CD4-positive, alpha-beta T cell treated with Interferon alpha-2 for 1 hour (primary cell): ENCODE data around the gene RIPOR1.

Experiments
- DNase-seq, 2 donors: peaks; one replicate each; pipeline ENCODE4 v3.0.0-alpha.2; 2020 to 2022

RIPOR1 gene

DNA sequence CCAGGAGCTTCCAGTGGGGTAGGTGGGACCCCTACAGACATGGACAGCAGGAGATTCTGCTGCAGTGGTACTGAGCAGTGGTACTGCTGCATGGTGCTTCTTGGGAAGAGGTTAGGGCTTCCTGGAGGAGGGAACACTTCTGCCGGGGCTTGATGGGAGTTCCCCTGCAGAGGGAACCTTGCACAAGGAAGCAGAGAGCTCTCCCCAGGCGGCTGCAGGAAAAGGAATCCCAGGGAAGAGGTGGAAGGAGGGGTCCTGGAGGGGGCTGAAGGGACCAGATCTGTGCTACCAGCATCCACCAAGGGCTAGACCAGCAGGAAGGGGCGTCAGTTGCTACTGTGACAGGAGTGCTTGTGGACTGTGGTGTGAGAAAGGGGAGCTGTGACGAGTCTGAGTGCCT lies 10.6 kb downstream of the RIPOR1 start:
- DNase-seq, result no peak

DNA sequence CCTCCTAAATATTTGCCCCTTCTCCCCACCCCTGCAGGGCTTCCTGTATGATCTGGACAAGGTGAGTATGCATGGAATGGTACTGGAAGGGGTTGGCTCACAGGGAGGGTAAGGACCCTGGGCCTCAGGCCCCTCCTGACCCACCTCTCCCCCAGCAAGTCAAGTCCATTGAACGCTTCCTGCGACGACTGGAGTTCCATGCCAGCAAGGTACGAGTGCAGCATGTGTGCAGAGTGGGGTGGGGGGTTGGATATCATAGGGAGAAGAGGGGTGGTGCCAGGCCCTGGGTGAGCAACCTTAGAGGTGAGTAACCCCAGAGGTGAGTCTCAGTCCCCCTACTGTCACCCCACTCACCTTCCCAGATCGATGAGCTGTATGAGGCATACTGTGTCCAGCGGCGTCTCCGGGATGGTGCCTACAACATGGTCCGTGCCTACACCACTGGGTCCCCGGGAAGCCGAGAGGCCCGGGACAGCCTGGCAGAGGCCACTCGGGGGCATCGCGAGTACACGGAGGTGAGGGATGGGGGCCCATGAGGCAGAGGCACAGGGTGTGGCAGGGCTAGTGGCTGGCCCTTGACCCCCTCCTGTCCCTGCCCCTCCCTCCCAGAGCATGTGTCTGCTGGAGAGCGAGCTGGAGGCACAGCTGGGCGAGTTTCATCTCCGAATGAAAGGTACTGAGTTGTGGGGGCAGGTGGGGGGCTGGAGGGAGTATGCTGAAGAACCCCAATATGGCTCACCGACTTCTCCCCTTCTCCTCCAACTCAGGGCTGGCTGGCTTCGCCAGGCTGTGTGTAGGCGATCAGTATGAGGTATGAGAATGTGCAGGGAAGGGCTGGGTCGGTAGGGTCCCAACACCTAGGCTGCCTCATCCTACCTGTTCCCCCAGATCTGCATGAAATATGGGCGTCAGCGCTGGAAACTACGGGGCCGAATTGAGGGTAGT lies 11.3 kb downstream of the RIPOR1 start:
- DNase-seq, result no peak

DNA sequence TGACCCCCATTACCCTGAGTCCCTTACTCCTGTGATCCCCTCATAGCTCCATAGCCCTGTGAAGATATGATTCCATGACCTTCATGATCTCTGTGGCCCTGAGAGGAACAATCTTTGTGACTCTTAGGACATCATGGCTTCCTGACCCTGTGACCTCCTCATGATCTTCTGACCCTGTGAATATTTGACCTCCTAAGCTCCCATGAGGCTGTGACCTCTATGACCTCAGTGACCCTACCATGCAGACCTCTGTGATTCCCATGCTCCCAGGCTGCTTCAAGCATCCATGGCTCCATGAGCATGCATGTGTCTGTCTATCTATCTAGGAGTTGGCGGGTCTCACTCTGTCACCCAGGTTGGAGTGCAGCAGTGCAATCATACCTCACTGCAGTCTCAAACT lies 12.1 kb downstream of the RIPOR1 start:
- no peak for DNase-seq

DNA sequence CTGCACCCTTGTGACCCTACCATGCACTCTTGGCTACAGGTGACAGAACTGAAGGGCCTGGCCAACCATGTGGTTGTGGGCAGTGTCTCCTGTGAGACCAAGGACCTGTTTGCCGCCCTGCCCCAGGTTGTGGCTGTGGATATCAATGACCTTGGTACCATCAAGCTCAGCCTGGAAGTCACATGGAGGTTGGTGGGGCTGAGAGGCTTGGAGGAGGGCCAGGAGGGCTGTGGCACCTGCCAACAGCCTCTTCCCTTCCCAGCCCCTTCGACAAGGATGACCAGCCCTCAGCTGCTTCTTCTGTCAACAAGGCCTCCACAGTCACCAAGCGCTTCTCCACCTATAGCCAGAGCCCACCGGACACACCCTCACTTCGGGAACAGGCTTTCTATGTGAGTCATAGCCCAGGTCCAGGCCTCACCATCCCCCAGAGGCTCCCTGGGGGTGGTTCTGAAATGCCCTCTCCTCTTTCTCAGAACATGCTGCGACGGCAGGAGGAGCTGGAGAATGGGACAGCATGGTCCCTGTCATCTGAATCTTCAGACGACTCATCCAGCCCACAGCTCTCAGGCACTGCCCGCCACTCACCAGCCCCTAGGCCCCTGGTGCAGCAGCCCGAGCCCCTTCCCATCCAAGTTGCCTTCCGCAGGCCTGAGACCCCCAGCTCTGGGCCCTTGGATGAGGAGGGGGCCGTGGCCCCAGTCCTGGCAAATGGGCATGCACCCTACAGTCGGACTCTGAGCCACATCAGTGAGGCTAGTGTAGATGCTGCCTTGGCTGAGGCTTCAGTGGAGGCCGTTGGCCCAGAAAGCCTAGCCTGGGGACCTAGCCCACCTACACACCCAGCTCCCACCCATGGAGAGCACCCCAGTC lies 13.0 kb downstream of the RIPOR1 start:
- DNase-seq, result no peak

DNA sequence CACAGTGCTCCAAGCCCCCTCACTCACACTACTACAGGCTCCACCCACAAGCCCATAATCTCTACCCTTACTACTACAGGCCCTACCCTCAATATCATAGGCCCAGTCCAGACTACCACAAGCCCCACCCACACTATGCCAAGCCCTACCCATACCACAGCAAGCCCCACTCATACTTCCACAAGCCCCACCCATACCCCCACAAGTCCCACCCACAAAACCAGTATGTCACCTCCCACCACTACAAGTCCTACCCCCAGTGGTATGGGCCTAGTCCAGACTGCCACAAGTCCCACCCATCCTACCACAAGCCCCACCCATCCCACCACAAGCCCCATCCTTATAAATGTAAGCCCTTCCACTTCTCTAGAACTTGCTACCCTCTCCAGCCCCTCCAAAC lies 13.8 kb downstream of the RIPOR1 start:
- DNase-seq, result peak; percentile 89 to 92

DNA sequence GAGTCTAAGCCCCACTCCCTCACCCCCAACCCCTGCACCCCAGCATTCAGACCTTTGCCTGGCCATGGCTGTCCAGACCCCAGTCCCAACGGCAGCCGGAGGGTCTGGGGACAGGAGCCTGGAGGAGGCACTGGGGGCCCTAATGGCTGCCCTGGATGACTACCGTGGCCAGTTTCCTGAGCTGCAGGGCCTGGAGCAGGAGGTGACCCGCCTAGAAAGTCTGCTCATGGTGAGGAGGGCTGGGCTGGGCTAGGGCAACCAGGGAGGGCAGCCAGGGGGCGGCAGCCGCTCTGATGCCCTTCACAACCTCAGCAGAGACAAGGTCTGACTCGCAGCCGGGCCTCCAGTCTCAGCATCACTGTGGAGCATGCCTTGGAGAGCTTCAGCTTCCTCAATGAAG lies 14.4 kb downstream of the RIPOR1 start:
- no peak for DNase-seq

DNA sequence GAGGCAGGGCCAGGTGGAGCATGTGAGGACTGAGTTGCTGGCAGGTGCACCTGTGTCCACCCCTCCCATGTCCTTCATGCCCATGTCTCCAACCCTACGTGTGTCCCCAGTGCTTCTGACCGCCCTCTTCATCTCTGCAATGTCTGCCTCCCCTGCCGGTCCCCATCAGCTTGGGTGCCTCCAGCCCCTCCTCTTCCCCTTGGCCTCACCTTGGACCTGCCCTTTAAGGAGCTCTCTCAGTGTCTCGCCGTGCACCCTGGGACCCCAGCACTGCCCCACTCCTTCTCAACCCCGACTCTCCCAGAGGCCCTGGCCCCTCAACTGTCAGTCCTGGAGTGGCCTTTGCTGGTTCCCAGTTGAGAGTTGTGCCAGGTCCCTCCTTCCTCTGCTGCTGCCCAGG lies 15.0 kb downstream of the RIPOR1 start:
- DNase-seq, result no peak

DNA sequence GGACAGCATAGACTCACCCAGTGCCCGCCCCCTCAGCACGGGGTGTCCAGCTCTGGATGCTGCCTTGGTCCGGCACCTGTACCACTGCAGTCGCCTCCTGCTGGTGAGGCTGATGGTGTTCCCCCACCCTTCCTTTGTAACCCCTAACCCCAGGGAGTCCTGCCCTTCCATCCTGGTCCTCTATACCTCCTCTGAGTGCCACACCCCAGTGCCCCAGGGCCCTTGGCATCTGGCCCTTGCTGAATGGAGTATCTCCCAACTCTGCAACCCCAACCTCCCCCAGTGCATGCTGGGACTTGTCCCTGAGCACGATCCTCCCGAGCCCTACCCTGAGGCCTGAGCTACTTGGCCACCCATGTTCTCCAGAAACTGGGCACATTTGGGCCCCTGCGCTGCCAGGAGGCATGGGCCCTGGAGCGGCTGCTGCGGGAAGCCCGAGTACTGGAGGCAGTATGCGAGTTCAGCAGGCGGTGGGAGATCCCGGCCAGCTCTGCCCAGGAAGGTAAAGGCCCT lies 15.8 kb downstream of the RIPOR1 start:
- DNase-seq, result no peak

DNA sequence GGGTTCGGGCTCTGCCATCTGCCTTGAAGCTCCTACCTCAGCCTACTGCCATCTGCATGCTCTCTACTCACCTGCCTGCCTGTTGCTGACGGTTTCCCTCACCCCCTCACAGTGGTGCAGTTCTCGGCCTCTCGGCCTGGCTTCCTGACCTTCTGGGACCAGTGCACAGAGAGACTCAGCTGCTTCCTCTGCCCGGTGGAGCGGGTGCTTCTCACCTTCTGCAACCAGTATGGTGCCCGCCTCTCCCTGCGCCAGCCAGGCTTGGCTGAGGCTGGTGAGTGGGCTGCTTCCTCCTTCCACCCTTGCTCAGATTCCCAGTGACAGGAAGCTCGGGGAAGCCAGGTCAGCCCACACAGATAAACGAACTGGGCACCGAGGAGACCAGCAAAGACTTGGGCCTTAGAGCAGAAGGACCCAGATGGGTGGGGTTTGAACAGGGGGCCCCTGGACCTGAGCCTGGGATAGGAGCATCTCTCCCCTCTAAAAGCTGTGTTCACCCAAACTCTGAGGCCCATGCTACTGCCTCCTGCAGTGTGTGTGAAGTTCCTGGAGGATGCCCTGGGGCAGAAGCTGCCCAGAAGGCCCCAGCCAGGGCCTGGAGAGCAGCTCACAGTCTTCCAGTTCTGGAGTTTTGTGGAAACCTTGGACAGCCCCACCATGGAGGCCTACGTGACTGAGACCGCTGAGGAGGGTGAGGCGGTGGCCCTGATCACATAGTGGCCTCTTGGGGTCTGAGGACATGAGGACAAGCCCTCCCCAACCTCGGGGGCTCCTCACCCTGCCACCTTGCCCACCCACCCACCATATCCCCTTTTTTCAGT lies 16.4 kb downstream of the RIPOR1 start:
- DNase-seq, result no peak

DNA sequence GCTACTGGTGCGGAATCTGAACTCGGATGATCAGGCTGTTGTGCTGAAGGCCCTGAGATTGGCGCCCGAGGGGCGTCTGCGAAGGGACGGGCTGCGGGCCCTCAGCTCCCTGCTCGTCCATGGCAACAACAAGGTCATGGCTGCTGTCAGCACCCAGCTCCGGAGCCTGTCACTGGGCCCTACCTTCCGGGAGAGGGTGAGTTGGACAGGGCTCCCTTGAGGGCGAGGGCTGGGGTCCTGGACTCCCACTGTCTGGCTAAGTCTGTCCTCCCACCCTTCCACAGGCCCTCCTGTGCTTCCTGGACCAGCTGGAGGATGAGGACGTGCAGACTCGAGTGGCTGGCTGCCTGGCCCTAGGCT lies 17.0 kb downstream of the RIPOR1 start:
- no peak for DNase-seq

DNA sequence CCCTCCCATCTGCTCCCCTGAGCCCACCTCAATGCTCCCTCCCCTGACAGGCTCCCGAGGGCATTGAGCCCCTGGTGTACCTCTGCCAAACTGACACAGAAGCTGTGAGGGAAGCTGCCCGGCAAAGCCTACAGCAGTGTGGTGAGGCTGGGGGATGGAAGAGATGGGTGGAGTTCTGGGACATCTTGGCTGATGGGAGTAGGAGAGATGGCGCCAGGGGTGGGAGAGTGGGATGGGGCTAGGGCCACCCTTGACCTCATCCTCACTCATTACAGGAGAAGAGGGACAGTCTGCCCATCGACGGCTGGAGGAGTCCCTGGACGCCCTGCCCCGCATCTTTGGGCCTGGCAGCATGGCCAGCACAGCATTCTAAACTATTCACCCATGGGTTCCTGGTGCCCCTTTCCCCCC lies 17.5 kb downstream of the RIPOR1 start:
- DNase-seq, result no peak

DNA sequence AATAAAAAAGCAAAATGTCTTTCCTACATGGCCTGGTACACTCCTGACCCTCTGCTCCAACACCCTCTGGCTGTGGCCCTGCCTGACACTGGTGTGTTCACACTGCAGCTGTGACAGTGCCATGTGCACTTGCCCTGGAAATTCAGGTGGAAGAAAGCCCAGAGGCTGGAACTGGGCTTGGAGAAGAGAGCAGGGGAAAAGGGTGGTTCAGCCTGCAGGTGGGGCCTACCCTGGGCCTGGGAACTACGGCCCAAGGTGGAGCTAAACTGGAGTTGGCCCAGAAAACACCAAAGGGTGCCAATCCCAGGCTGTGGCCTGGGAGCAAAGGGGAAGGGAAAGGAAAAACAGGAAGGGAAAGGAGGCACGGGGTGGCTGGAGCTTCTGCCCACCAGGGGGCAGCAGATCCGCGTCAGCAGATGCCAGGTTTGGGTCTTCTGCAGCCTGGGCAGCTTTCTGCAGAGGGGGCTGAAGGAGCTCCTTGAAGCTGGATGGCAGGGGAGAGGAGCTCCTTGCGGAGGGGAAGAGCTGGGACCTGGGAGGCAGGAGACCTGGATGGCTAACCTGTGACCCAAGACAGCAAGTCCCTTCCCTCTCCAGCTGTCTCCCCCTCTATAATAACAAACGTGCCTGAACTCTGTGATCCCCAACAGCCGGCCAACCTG lies 18.3 kb downstream of the RIPOR1 start:
- peak; percentile 69 to 76 for DNase-seq

DNA sequence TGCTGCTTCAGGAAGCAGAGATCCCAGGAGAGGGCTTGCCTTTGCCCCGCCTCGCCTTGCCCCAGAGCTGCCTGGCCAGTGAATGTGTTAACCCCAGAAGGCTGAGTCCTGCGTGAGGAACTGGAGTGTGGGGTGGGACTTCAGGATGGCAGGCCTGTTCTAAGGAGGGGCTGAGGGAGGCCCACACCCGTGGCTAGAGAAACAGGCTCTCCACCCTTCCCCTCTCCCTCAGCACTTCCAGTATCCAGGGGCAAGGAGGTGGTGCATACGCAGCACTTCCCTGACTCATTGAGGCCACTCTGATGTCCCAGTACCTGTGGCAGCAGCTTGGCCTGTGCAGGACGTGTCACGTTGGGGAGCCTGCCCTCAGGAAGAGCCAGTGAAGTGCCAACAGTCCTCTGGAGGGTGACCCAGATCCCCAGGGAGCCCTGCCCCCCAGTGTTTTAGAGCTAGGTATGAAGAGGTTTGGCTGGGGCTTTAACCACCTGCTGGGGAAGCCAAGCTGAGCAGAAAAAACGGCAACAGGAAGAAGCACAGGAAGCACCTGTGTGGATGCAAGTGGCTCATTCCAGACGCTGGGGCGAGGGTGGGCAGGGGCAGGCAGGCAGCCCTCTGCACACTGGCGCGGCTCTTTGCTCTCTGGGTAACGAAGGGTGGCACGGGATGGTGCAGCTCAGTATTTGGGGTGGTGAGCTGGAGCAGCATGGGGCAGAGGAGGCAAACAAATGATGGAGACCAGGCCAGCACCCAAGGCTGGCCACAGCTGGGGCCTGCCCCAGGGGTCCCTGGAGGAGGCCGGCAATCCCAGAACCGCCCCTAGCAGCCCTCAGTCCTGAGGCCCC lies 19.0 kb downstream of the RIPOR1 start:
- peak; percentile 59 to 71 for DNase-seq

DNA sequence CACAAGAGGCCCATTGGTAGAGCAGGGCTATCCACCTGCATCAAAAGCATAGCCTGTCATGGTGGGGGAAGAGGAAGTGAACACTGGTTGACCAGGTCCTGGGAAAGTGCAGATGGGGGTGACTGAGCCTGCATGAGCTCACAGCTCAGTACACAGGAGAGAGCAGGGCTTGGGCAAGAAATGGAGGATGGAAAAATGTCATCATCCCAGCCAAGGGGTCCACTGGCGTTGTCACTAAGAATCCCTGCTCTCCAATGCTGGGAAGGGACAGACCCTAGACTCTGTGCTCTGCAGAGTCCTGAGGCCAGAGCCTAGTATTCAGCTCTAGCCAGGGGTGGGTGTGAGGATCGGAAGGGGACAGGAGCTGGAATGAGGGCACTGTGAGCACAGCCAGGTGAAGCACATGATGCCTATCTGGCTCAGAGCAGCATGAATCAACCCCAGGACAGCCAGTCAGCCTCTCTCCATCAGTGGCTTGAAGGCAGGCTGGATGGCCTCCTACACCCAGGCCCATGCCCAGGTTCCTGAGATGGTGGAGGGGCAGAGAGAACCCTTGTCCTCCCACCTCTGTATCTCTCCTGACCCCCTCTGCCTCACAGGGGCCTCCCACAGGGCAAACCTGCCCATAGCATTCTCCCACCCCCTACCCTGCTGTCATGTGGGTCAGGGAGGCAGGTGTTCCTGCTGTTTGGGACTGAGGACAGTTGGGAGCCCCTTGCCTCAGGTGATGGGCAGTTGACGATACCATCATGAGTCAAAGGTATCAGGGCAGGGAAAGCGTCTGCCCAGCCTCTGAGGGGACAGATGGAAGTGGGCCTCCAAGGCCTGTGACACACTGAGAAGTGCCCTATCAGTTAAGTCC lies 19.9 kb downstream of the RIPOR1 start:
- DNase-seq, result no peak

DNA sequence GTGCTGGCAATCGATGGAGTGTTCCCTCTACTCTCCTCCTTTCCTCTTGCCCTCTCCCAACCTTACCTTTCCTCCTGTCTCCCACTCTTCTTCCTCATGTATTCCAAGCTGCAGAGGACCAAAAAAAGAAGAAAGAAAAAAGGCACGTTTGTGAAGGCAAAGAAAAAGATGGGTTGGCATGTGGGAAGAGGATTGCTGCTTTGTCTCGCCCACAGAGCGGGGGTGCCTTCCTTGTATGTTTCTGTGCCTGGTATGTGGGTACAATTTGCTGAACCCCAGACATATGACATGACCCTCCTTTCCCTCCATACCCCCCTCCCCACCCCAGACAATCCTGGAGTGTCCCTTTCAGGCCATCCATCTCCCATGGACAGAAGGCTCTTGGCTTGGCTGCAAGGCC lies 20.6 kb downstream of the RIPOR1 start:
- DNase-seq, result no peak

DNA sequence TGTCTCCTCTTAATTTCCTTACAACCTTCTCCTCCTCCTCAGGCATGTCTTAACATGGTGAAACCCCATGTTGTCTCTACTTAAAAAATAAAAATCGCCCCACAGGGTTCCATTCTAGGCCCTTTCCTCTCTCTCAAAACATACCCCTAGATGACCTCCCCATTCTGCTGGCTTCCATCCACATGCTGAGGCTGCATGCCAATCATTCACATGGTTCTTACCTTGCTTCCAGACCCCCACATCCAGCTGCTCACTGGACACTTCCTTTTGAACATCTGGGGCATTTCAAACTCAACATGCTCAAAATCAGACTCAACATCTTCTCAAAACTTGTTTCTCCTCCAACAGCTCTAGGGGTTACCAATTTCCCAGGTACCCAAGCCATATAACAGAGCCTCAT lies 21.3 kb downstream of the RIPOR1 start:
- no peak for DNase-seq

DNA sequence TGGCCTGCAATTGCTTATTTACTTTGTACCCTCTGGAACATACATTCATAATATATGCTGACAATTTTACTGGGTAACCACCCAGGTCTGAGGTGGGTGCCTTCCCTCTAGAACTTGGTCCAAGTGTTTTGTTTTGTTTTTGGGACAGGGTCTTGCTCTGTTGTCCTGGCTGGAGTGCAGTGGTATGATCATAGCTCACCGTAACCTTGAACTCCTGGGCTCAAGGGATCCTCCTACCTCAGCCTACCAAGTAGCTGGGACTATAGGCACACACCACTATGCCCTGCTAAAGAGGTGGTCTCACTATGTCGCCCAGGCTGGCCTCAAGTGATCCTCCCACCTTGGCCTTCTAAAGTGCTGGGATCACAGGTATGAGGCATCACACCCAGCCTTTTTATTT lies 22.5 kb downstream of the RIPOR1 start:
- no peak for DNase-seq

DNA sequence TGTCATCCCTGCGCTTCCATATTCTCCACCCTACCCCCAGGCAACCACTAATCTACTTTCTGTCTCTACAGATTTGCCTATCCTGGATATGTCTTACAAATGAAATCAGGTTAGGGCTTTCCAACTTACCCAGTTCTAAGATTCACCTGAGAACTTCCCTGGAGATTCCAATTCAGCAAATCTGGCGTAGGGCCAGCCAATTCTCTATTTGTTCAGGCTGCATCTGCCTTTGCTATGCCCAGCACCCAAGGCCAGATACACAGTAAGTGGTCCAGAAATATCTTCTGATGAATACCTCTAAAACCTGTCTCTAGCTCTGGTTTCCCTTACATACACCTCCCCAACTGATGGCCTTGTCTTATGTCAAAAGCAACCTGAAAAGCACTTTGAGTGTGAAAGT lies 23.3 kb downstream of the RIPOR1 start:
- no peak for DNase-seq

DNA sequence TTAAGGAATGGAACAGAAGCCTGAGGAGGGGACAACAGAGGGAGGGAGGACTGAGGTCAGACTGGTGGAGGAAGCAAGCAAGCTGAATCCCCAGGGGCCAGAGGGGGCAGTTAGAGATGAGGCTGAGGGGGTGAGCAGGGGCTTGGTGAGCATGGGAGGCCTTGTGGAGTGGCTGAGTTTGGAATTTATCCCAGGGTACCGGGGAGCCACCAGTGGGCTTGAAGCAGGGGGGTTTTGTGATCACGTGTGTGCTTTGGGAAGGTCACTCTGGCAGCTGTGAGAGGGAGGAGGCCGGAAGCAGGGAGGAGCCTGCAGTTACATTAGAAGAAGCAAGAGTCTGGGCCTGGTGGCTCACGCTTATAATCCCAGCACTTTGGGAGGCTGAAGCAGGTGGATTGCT lies 23.8 kb downstream of the RIPOR1 start:
- no peak for DNase-seq

DNA sequence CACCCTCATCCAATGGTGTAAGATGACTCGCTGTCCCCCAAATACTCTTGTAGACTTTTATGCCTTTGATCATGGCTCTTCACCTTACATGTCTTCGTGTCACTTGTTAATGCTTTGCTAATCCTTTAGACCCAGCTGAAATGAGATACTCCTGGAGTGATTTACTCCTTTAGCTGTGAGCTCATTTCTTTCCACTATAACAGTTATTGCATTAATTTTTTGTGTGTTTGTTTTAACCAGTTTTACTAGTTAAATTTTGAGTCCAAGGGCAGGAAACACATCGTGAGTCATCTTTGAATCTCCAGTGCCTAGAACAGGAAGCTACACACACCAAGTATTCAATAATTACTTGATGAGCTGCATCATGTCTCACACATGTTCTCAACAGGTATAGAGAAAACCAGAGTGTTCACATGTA lies 27.2 kb downstream of the RIPOR1 start:
- peak in 1 of 2 donors; percentile 63 for DNase-seq
